ENCODE measurements around the gene LRRC73. TPM values are rescaled to one million over a fixed set of nuclear protein-coding genes. Genes with fewer than 3 reads are reported as not detected.

The LRRC73 gene
- total and polyA plus RNA-seq, 9 of the 15 experiments (the other 6 are each of a cell fraction or from before 2014, with no cell fraction given), result 0.07 to 0.55 (median 0.16) TPM; not detected in 3

GRCh38 chr6:43515808-43516207 is 5.7 kb upstream of the LRRC73 start (continued):
- TF ChIP-seq PBX2 (CRISPR knock-in tag; IDR thresholded peaks at IDR 0.05; ENCODE audit: low read depth) (no peak; the same call in 1 of the 2 replicates), PBX2 (tag; conservative IDR thresholded peaks at IDR 0.05; ENCODE audit: low read depth) (peak; percentile 37; the same call in 1 of the 2 replicates), HMG20B (CRISPR knock-in tag; IDR thresholded peaks at IDR 0.05) (no peak), RBFOX2 (IDR thresholded peaks at IDR 0.05; ENCODE audit: low read depth, low read length) (no peak), ZNF224 (CRISPR knock-in tag; IDR thresholded peaks at IDR 0.05) (no peak), SMC3 (conservative IDR thresholded peaks at IDR 0.05; ENCODE audit: insufficient read depth, low read depth, low read length) (no peak)
- TF ChIP-seq, protein P1, sequence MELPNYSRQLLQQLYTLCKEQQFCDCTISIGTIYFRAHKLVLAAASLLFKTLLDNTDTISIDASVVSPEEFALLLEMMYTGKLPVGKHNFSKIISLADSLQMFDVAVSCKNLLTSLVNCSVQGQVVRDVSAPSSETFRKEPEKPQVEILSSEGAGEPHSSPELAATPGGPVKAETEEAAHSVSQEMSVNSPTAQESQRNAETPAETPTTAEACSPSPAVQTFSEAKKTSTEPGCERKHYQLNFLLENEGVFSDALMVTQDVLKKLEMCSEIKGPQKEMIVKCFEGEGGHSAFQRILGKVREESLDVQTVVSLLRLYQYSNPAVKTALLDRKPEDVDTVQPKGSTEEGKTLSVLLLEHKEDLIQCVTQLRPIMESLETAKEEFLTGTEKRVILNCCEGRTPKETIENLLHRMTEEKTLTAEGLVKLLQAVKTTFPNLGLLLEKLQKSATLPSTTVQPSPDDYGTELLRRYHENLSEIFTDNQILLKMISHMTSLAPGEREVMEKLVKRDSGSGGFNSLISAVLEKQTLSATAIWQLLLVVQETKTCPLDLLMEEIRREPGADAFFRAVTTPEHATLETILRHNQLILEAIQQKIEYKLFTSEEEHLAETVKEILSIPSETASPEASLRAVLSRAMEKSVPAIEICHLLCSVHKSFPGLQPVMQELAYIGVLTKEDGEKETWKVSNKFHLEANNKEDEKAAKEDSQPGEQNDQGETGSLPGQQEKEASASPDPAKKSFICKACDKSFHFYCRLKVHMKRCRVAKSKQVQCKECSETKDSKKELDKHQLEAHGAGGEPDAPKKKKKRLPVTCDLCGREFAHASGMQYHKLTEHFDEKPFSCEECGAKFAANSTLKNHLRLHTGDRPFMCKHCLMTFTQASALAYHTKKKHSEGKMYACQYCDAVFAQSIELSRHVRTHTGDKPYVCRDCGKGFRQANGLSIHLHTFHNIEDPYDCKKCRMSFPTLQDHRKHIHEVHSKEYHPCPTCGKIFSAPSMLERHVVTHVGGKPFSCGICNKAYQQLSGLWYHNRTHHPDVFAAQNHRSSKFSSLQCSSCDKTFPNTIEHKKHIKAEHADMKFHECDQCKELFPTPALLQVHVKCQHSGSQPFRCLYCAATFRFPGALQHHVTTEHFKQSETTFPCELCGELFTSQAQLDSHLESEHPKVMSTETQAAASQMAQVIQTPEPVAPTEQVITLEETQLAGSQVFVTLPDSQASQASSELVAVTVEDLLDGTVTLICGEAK (IDR thresholded peaks at IDR 0.05), result no peak
- TF ChIP-seq, protein P1 (CRISPR knock-in tag; IDR thresholded peaks at IDR 0.05), result 0 out of 2 replicates have a peak, but pooled peaks have one; percentile 2

Measured in K562 (cell line).